ENCODE data around the gene ANKS4B. TPM values are rescaled to one million over a fixed set of nuclear protein-coding genes. Genes with fewer than 3 reads are reported as not detected.

ANKS4B gene
- total and polyA plus RNA-seq, 2 of the 8 experiments (the other 6 are each of a cell fraction or from before 2014, with no cell fraction given) = 0.06 to 0.15 TPM

DNA sequence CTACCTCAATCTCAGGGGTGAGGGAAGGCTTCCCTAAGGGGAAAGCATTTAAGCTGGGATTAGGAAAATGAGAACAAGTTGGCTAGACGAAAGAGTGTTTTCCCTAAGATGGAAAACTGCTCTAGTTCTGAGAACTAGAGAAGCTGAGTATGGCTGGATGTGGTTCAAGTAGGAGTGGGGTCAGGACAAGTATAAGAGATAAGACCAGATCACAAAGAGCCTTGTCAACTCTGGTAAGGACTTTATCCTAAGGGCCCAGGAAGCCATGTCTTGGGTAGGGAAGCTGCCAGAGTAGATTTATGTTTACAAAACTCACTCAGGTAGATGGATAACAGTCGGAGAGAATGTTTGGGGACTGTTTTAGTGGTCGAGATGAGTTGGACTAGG lies 1.7 kb downstream of the ANKS4B start:
- Histone ChIP-seq H4K91ac (replicated peaks; ENCODE audit: insufficient read length, low read length) (no peak overlapping the region), H3K79me2 (ENCODE audit: control insufficient read depth in 1 of 2, insufficient read depth in 2 of 2, low read length in 2 of 2) (no peaks in the 10 kb centered on the region), H3K23ac (ENCODE audit: insufficient read length) (no peak overlapping the region), H2BK12ac (ENCODE audit: low read depth, low read length) (no peak overlapping the region), H4K20me1 (replicated peaks in 1 of 2; ENCODE audit: control insufficient read depth in 1 of 2, insufficient read depth in 2 of 2, low read length in 2 of 2) (no peaks in the 10 kb centered on the region), H4K5ac (ENCODE audit: insufficient read length, low read depth, low read length) (no peak overlapping the region), H3K4me1 (replicated peaks in 1 of 4; ENCODE audit: control insufficient read depth in 3 of 4, insufficient read depth in 4 of 4, low read length in 3 of 4) (no peaks in the 10 kb centered on the region), H2BK20ac (ENCODE audit: low read length) (no peak overlapping the region), H2BK15ac (ENCODE audit: low read length) (no peak overlapping the region), H3K79me1 (ENCODE audit: low read depth, low read length) (no peaks in the 10 kb centered on the region), H3K27me3 (replicated peaks in 1 of 4; ENCODE audit: control insufficient read depth in 3 of 4, extremely low read depth in 1 of 4, insufficient read depth in 3 of 4, low read length in 3 of 4) (no peaks in the 10 kb centered on the region), H3K9me3 (ENCODE audit: insufficient read depth in 2 of 2, low read depth in 1 of 2, low read length in 1 of 2) (no peaks in the 10 kb centered on the region), H2AFZ (ENCODE audit: low read length) (no peak overlapping the region), H4K8ac (ENCODE audit: extremely low read depth, insufficient read depth, low read length) (no peak overlapping the region), H3K36me3 (ENCODE audit: control insufficient read depth in 2 of 4, insufficient read depth in 4 of 4, low read length in 3 of 4) (no peaks in the 10 kb centered on the region), H2BK5ac (ENCODE audit: low read depth, low read length) (no peak overlapping the region), H3K4ac (replicated peaks; ENCODE audit: insufficient read length, low read depth, low read length) (no peak overlapping the region), H3K4me3 (ENCODE audit: extremely low read depth in 1 of 4, insufficient read depth in 2 of 4, low read depth in 3 of 4, low read length in 4 of 4) (no peak overlapping the region), H3K27ac (ENCODE audit: low read depth, low read length) (no peak overlapping the region), H2AK5ac (ENCODE audit: low read depth, low read length) (no peak overlapping the region), H3K9ac (replicated peaks in 1 of 4; ENCODE audit: extremely low read depth in 1 of 4, low read depth in 3 of 4, low read length in 3 of 4) (no peak overlapping the region), H3K23me2 (ENCODE audit: low read depth, low read length) (no peaks in the 10 kb centered on the region), H2BK120ac (replicated peaks; ENCODE audit: low read depth, low read length) (no peak overlapping the region), H3K18ac (ENCODE audit: extremely low read depth, low read length) (no peak overlapping the region), H3K14ac (ENCODE audit: insufficient read length) (no peak overlapping the region), H3K56ac (replicated peaks; ENCODE audit: insufficient read length, low read depth, low read length) (no peak overlapping the region), H3K4me2 (ENCODE audit: insufficient read depth in 1 of 2, low read depth in 2 of 2, low read length in 2 of 2) (no peak overlapping the region)
- 85% methylated on average over 3 of the region's 3 CpGs; no CpG with 5 or more reads in 1 of the 2 experiments for WGBS, 2 experiments (ENCODE audit: extremely low coverage in 1 of 2, insufficient coverage in 1 of 2, insufficient read length in 1 of 2, insufficient replicate concordance in 2 of 2, low coverage in 1 of 2, low lambda C conversion rate in 2 of 2, missing lambda C conversion rate in 1 of 2)
- CTCF ChIA-PET (ENCODE audit: partially characterized antibody) = interaction anchor here (0.7 to 1.4 kb wide), 3 partner anchors 19 to 44 kb away, joined by 3 to 4 read pairs (median 3); no protein-coding TSS in a partner anchor
- no peak for FAIRE-seq
- POLR2A ChIA-PET (ENCODE audit: partially characterized antibody) = no interaction called here
- DNase-seq (ENCODE audit: low read depth in 1 of 2, low spot score in 2 of 2) = no peak
- TF ChIP-seq, protein P1, sequence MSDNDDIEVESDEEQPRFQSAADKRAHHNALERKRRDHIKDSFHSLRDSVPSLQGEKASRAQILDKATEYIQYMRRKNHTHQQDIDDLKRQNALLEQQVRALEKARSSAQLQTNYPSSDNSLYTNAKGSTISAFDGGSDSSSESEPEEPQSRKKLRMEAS (IDR thresholded peaks at IDR 0.05) = no peak
- no peak for TF ChIP-seq JUN (IDR thresholded peaks at IDR 0.05; ENCODE audit: low read depth, low read length)
- TF ChIP-seq KDM5A (IDR thresholded peaks at IDR 0.05; ENCODE audit: low read length) = no peak
- TF ChIP-seq EZH2 (IDR thresholded peaks at IDR 0.05; ENCODE audit: low read depth, low read length, severe bottlenecking) = no peak
- no peak for TF ChIP-seq NRF1 (IDR thresholded peaks at IDR 0.05; ENCODE audit: low read depth, low read length)
- no peak for TF ChIP-seq GTF2F1 (IDR thresholded peaks at IDR 0.05; ENCODE audit: borderline replicate concordance, low read depth, low read length)
- no peak for TF ChIP-seq RFX5 (IDR thresholded peaks at IDR 0.05; ENCODE audit: borderline replicate concordance, low read depth, low read length)
- TF ChIP-seq, protein P2, sequence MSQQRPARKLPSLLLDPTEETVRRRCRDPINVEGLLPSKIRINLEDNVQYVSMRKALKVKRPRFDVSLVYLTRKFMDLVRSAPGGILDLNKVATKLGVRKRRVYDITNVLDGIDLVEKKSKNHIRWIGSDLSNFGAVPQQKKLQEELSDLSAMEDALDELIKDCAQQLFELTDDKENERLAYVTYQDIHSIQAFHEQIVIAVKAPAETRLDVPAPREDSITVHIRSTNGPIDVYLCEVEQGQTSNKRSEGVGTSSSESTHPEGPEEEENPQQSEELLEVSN (IDR thresholded peaks at IDR 0.05) = no peak
- no peak for TF ChIP-seq HDAC2 (IDR thresholded peaks at IDR 0.05; ENCODE audit: borderline replicate concordance in 1 of 2, low read depth in 2 of 2, low read length in 2 of 2)
- no peak for TF ChIP-seq SAP30 (IDR thresholded peaks at IDR 0.05; ENCODE audit: insufficient read depth, insufficient replicate concordance, low read length)
- no peak for TF ChIP-seq SIN3A (conservative IDR thresholded peaks at IDR 0.05 in 1 of 2, IDR thresholded peaks at IDR 0.05 in 1 of 2; ENCODE audit: low read depth in 1 of 2, low read length in 2 of 2)
- no peak for TF ChIP-seq CHD2 (IDR thresholded peaks at IDR 0.05; ENCODE audit: low read length)
- TF ChIP-seq ASH2L (IDR thresholded peaks at IDR 0.05; ENCODE audit: low read length) = no peak

All from H1 (cell line).